ENCODE results near the gene MAEA. TPM values are rescaled to one million over a fixed set of nuclear protein-coding genes. Genes with fewer than 3 reads are reported as not detected.

The MAEA gene
- total and polyA plus RNA-seq, 9 of the 15 experiments (the other 6 are each of a cell fraction or from before 2014, with no cell fraction given) = 2.1 to 86.5 (median 45.0) TPM

DNA sequence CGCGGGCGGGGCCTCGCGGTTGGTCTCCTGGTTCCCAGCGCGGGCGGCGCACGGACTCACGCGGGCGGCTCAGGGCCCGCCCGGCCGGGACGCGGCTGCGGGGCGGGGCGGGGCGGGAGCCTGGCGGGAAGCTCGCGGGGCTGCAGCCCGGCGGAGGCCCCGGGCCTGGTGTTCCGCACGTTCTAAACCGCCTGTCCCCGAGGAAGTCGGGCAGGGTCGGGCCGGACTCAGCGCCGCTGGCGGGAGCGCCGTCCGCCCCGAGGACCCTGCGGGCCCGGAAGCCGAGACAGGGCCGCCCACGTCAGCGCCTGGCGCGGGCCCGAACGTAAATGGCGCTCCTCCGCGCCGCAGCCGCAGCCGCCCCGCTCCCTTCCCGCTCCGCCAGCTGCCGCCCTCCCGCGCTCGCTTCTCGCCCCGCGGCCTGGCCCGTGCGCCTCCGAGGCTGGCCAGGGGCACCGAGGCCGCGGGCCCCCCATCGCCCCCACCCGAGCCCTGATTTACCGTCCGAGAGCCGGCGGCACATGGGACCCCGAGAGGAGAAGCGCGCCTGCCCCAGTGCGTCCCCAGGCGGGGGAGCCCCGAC lies 40.5 kb upstream of the MAEA start (continued):
- TF ChIP-seq, protein P1, sequence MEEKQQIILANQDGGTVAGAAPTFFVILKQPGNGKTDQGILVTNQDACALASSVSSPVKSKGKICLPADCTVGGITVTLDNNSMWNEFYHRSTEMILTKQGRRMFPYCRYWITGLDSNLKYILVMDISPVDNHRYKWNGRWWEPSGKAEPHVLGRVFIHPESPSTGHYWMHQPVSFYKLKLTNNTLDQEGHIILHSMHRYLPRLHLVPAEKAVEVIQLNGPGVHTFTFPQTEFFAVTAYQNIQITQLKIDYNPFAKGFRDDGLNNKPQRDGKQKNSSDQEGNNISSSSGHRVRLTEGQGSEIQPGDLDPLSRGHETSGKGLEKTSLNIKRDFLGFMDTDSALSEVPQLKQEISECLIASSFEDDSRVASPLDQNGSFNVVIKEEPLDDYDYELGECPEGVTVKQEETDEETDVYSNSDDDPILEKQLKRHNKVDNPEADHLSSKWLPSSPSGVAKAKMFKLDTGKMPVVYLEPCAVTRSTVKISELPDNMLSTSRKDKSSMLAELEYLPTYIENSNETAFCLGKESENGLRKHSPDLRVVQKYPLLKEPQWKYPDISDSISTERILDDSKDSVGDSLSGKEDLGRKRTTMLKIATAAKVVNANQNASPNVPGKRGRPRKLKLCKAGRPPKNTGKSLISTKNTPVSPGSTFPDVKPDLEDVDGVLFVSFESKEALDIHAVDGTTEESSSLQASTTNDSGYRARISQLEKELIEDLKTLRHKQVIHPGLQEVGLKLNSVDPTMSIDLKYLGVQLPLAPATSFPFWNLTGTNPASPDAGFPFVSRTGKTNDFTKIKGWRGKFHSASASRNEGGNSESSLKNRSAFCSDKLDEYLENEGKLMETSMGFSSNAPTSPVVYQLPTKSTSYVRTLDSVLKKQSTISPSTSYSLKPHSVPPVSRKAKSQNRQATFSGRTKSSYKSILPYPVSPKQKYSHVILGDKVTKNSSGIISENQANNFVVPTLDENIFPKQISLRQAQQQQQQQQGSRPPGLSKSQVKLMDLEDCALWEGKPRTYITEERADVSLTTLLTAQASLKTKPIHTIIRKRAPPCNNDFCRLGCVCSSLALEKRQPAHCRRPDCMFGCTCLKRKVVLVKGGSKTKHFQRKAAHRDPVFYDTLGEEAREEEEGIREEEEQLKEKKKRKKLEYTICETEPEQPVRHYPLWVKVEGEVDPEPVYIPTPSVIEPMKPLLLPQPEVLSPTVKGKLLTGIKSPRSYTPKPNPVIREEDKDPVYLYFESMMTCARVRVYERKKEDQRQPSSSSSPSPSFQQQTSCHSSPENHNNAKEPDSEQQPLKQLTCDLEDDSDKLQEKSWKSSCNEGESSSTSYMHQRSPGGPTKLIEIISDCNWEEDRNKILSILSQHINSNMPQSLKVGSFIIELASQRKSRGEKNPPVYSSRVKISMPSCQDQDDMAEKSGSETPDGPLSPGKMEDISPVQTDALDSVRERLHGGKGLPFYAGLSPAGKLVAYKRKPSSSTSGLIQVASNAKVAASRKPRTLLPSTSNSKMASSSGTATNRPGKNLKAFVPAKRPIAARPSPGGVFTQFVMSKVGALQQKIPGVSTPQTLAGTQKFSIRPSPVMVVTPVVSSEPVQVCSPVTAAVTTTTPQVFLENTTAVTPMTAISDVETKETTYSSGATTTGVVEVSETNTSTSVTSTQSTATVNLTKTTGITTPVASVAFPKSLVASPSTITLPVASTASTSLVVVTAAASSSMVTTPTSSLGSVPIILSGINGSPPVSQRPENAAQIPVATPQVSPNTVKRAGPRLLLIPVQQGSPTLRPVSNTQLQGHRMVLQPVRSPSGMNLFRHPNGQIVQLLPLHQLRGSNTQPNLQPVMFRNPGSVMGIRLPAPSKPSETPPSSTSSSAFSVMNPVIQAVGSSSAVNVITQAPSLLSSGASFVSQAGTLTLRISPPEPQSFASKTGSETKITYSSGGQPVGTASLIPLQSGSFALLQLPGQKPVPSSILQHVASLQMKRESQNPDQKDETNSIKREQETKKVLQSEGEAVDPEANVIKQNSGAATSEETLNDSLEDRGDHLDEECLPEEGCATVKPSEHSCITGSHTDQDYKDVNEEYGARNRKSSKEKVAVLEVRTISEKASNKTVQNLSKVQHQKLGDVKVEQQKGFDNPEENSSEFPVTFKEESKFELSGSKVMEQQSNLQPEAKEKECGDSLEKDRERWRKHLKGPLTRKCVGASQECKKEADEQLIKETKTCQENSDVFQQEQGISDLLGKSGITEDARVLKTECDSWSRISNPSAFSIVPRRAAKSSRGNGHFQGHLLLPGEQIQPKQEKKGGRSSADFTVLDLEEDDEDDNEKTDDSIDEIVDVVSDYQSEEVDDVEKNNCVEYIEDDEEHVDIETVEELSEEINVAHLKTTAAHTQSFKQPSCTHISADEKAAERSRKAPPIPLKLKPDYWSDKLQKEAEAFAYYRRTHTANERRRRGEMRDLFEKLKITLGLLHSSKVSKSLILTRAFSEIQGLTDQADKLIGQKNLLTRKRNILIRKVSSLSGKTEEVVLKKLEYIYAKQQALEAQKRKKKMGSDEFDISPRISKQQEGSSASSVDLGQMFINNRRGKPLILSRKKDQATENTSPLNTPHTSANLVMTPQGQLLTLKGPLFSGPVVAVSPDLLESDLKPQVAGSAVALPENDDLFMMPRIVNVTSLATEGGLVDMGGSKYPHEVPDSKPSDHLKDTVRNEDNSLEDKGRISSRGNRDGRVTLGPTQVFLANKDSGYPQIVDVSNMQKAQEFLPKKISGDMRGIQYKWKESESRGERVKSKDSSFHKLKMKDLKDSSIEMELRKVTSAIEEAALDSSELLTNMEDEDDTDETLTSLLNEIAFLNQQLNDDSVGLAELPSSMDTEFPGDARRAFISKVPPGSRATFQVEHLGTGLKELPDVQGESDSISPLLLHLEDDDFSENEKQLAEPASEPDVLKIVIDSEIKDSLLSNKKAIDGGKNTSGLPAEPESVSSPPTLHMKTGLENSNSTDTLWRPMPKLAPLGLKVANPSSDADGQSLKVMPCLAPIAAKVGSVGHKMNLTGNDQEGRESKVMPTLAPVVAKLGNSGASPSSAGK (IDR thresholded peaks at IDR 0.05) = peak; percentile 70
- TF ChIP-seq CHD4 (IDR thresholded peaks at IDR 0.05; ENCODE audit: insufficient read depth, insufficient replicate concordance, low read depth, low read length, poor library complexity, severe bottlenecking) = no peak
- no peak for TF ChIP-seq GABPB2 (CRISPR knock-in tag; conservative IDR thresholded peaks at IDR 0.05)
- TF ChIP-seq, protein P2, sequence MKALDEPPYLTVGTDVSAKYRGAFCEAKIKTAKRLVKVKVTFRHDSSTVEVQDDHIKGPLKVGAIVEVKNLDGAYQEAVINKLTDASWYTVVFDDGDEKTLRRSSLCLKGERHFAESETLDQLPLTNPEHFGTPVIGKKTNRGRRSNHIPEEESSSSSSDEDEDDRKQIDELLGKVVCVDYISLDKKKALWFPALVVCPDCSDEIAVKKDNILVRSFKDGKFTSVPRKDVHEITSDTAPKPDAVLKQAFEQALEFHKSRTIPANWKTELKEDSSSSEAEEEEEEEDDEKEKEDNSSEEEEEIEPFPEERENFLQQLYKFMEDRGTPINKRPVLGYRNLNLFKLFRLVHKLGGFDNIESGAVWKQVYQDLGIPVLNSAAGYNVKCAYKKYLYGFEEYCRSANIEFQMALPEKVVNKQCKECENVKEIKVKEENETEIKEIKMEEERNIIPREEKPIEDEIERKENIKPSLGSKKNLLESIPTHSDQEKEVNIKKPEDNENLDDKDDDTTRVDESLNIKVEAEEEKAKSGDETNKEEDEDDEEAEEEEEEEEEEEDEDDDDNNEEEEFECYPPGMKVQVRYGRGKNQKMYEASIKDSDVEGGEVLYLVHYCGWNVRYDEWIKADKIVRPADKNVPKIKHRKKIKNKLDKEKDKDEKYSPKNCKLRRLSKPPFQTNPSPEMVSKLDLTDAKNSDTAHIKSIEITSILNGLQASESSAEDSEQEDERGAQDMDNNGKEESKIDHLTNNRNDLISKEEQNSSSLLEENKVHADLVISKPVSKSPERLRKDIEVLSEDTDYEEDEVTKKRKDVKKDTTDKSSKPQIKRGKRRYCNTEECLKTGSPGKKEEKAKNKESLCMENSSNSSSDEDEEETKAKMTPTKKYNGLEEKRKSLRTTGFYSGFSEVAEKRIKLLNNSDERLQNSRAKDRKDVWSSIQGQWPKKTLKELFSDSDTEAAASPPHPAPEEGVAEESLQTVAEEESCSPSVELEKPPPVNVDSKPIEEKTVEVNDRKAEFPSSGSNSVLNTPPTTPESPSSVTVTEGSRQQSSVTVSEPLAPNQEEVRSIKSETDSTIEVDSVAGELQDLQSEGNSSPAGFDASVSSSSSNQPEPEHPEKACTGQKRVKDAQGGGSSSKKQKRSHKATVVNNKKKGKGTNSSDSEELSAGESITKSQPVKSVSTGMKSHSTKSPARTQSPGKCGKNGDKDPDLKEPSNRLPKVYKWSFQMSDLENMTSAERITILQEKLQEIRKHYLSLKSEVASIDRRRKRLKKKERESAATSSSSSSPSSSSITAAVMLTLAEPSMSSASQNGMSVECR (CRISPR knock-in tag; IDR thresholded peaks at IDR 0.05) = no peak
- no peak for TF ChIP-seq ZNF384 (IDR thresholded peaks at IDR 0.05; ENCODE audit: low read depth, low read length)
- TF ChIP-seq MXI1 (IDR thresholded peaks at IDR 0.05; ENCODE audit: low read depth, low read length) = no peak
- no peak for TF ChIP-seq SIN3A (IDR thresholded peaks at IDR 0.05; ENCODE audit: borderline replicate concordance in 2 of 2, control insufficient read depth in 1 of 2, low read depth in 2 of 2, low read length in 2 of 2)
- TF ChIP-seq, protein P3, sequence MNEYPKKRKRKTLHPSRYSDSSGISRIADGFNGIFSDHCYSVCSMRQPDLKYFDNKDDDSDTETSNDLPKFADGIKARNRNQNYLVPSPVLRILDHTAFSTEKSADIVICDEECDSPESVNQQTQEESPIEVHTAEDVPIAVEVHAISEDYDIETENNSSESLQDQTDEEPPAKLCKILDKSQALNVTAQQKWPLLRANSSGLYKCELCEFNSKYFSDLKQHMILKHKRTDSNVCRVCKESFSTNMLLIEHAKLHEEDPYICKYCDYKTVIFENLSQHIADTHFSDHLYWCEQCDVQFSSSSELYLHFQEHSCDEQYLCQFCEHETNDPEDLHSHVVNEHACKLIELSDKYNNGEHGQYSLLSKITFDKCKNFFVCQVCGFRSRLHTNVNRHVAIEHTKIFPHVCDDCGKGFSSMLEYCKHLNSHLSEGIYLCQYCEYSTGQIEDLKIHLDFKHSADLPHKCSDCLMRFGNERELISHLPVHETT (CRISPR knock-in tag; conservative IDR thresholded peaks at IDR 0.05 in 1 of 2, IDR thresholded peaks at IDR 0.05 in 1 of 2) = peak in 1 of 2 experiments; percentile 5; a peak in 1 of 4 replicates
- TF ChIP-seq BRD4 (IDR thresholded peaks at IDR 0.05) = no peak
